HG03469 (cell line): ENCODE data around the gene CHRM5.
A peak's percentile ranks its signal among the peaks of the same experiment; 100 is the strongest.
"Not testable (repeated sequence)": the region's sequence is repeated elsewhere in the genome, so short reads cannot be mapped to it uniquely, and the experiment has no call there.

Experiments used
- ATAC-seq: cut with Tn5 transposase; IDR thresholded peaks from one replicate; pipeline ENCODE4 v1.9.1; 2021; ENCODE audit warnings: mild to moderate bottlenecking, moderate library complexity, moderate number of reproducible peaks; ENCODE audit not compliant: unreplicated experiment

Gene CHRM5

GRCh38 chr15:34038871-34039789 is 70.8 kb downstream of the CHRM5 start, which contains the start of gene AVEN:
TSS of gene AVEN (minus strand) at chr15:34039204. CDS start at chr15:34039046, 158 bp downstream.
- ATAC-seq: peak; percentile 17

- ATAC-seq: no peak
These were observed 71.5 kb downstream of the CHRM5 start for GRCh38 chr15:34039790-34040113.

- no peak for ATAC-seq
These were observed 75.1 kb downstream of the CHRM5 start for GRCh38 chr15:34043391-34043790.

- no peak for ATAC-seq
These were observed 75.5 kb downstream of the CHRM5 start for GRCh38 chr15:34043813-34044212.

GRCh38 chr15:34046471-34047145 is 78.3 kb downstream of the CHRM5 start:
- no peak for ATAC-seq

- ATAC-seq: no peak
These were observed 79.8 kb downstream of the CHRM5 start for GRCh38 chr15:34047893-34048775.

- ATAC-seq: no peak
These were observed 80.8 kb downstream of the CHRM5 start for GRCh38 chr15:34049112-34049511.

GRCh38 chr15:34050385-34050784 is 82.1 kb downstream of the CHRM5 start:
- not testable (repeated sequence) for ATAC-seq

- ATAC-seq: no peak
These were observed 85.9 kb downstream of the CHRM5 start for GRCh38 chr15:34054081-34054707.

- ATAC-seq: no peak
These were observed 87.7 kb downstream of the CHRM5 start for GRCh38 chr15:34055868-34056595.

- no peak for ATAC-seq
These were observed 88.6 kb downstream of the CHRM5 start for GRCh38 chr15:34056911-34057310.

GRCh38 chr15:34059476-34059875 is 91.2 kb downstream of the CHRM5 start:
- no peak for ATAC-seq

GRCh38 chr15:34059946-34060345 is 91.6 kb downstream of the CHRM5 start:
- ATAC-seq: no peak

GRCh38 chr15:34064438-34064837 is 96.1 kb downstream of the CHRM5 start:
- no peak for ATAC-seq

GRCh38 chr15:34065261-34065660 is 97.0 kb downstream of the CHRM5 start:
- no peak for ATAC-seq

GRCh38 chr15:34065941-34066340 is 97.6 kb downstream of the CHRM5 start:
- no peak for ATAC-seq

- ATAC-seq: no peak
These were observed 101.7 kb downstream of the CHRM5 start for GRCh38 chr15:34070003-34070402.

- ATAC-seq: no peak
These were observed 108.5 kb downstream of the CHRM5 start for GRCh38 chr15:34076785-34077184.

- no peak for ATAC-seq
These were observed 110.6 kb downstream of the CHRM5 start for GRCh38 chr15:34078900-34079299.

GRCh38 chr15:34079904-34080303 is 111.6 kb downstream of the CHRM5 start:
- no peak for ATAC-seq
